ENCODE measurements around the gene STARD3. TPM values are rescaled to one million over a fixed set of nuclear protein-coding genes. Genes with fewer than 3 reads are reported as not detected.

The STARD3 gene
- polyA plus RNA-seq, 1 donor from 2014 or later, result 105 TPM

- H3K27ac ChIP-seq (ENCODE audit: low read length), result no peak overlapping the region
- peaks cover 19% of the 10 kb centered on the region for H3K27me3 ChIP-seq (ENCODE audit: insufficient read depth, low read depth, low read length)
- H3K4me3 ChIP-seq (ENCODE audit: low read length), result no peak overlapping the region
- H2AFZ ChIP-seq (ENCODE audit: low read depth, low read length), result no peak overlapping the region
- TF ChIP-seq SMC3 (conservative IDR thresholded peaks at IDR 0.05; ENCODE audit: poor library complexity) (peak; percentile 40), EZH2 (IDR thresholded peaks at IDR 0.05; ENCODE audit: borderline replicate concordance, insufficient read depth, low read length, poor library complexity, severe bottlenecking) (no peak), RAD21 (conservative IDR thresholded peaks at IDR 0.05) (peak; percentile 40), REST (IDR thresholded peaks at IDR 0.05; ENCODE audit: borderline replicate concordance) (no peak), POLR2AphosphoS5 (IDR thresholded peaks at IDR 0.05) (no peak), CTCF (IDR thresholded peaks at IDR 0.05; ENCODE audit: poor library complexity, severe bottlenecking) (peak; percentile 51)
- no peaks in the 10 kb centered on the region for H3K9me2 ChIP-seq (ENCODE audit: insufficient read depth, low read length)
- H3K9me3 ChIP-seq (ENCODE audit: low read length), result no peaks in the 10 kb centered on the region
- H3K4me2 ChIP-seq (ENCODE audit: low read length), result no peak overlapping the region
- H3F3A ChIP-seq (ENCODE audit: insufficient read depth, low read length, poor library complexity, severe bottlenecking), result no peaks in the 10 kb centered on the region
- H4K20me1 ChIP-seq (ENCODE audit: insufficient read depth), result no peaks in the 10 kb centered on the region
- no peaks in the 10 kb centered on the region for H3K79me2 ChIP-seq (replicated peaks; ENCODE audit: insufficient read depth, low read length)
- H3K9ac ChIP-seq (ENCODE audit: low read length), result no peak overlapping the region
- no peaks in the 10 kb centered on the region for H3K36me3 ChIP-seq (ENCODE audit: insufficient read depth, low read length)
Measured at GRCh38 chr17:39671651-39672521, 34.9 kb downstream of the STARD3 start.

- Histone ChIP-seq H3K4me2 (ENCODE audit: low read length) (no peak overlapping the region), H2AFZ (ENCODE audit: low read depth, low read length) (no peak overlapping the region), H4K20me1 (ENCODE audit: insufficient read depth) (no peaks in the 10 kb centered on the region), H3K36me3 (ENCODE audit: insufficient read depth, low read length) (no peaks in the 10 kb centered on the region), H3K9ac (ENCODE audit: low read length) (no peak overlapping the region), H3K4me3 (ENCODE audit: low read length) (no peak overlapping the region), H3K9me3 (ENCODE audit: low read length) (no peaks in the 10 kb centered on the region), H3K27me3 (ENCODE audit: insufficient read depth, low read depth, low read length) (peaks cover 16% of the 10 kb centered on the region), H3K9me2 (ENCODE audit: insufficient read depth, low read length) (no peaks in the 10 kb centered on the region), H3F3A (ENCODE audit: insufficient read depth, low read length, poor library complexity, severe bottlenecking) (no peaks in the 10 kb centered on the region), H3K27ac (ENCODE audit: low read length) (no peak overlapping the region), H3K79me2 (replicated peaks; ENCODE audit: insufficient read depth, low read length) (no peaks in the 10 kb centered on the region)
- TF ChIP-seq REST (IDR thresholded peaks at IDR 0.05; ENCODE audit: borderline replicate concordance) (no peak), EZH2 (IDR thresholded peaks at IDR 0.05; ENCODE audit: borderline replicate concordance, insufficient read depth, low read length, poor library complexity, severe bottlenecking) (no peak), POLR2AphosphoS5 (IDR thresholded peaks at IDR 0.05) (no peak), SMC3 (conservative IDR thresholded peaks at IDR 0.05; ENCODE audit: poor library complexity) (no peak), EP300 (conservative IDR thresholded peaks at IDR 0.05; ENCODE audit: poor library complexity, severe bottlenecking) (no peak), MXI1 (conservative IDR thresholded peaks at IDR 0.05; ENCODE audit: poor library complexity, severe bottlenecking) (no peak), TAF1 (IDR thresholded peaks at IDR 0.05; ENCODE audit: low read depth) (no peak), RAD21 (conservative IDR thresholded peaks at IDR 0.05) (no peak), CTCF (IDR thresholded peaks at IDR 0.05; ENCODE audit: poor library complexity, severe bottlenecking) (no peak)
Measured at GRCh38 chr17:39672522-39673334, 35.8 kb downstream of the STARD3 start.

Measured in neural cell (in vitro differentiated cells).